Measurements from ENCODE around the gene TSFM.

- TF ChIP-seq CTCF (IDR thresholded peaks at IDR 0.05; ENCODE audit: low read depth, low read length, poor library complexity, severe bottlenecking), result no peak
- TF ChIP-seq EZH2phosphoT487 (IDR thresholded peaks at IDR 0.05; ENCODE audit: borderline replicate concordance, low read length), result no peak
These were observed 46.4 kb upstream of the TSFM start for GRCh38 chr12:57735952-57736740.

Measured in DOHH2 (cell line).